Heart left ventricle (tissue), 16 donors: ENCODE measurements around the gene FGFR1OP2. TPM values are rescaled to one million over a fixed set of nuclear protein-coding genes. Genes with fewer than 3 reads are reported as not detected.
A peak's percentile ranks its signal among the peaks of the same experiment; 100 is the strongest.

Experiments used
- ATAC-seq, 4 donors: fragments of 200-7000 bp; cut with Tn5 transposase; one replicate each; pipeline ENCODE4 v1.9.1; 2020 to 2022; ENCODE audit warnings: moderate library complexity in 4 of 4, mild to moderate bottlenecking in 3 of 4, moderate number of reproducible peaks in 1 of 4
- DNase-seq, 5 donors: peaks; one replicate each; pipeline ENCODE4 v3.0.0-alpha.2; 2020
- H3K27ac ChIP-seq, 12 donors: fragments of 200-600 bp; sonication (generic) in 4 of 12; one replicate each; pipeline versions ENCODE4 v1.5.0 to v1.8.0; 2016 to 2022; ENCODE audit warnings: mild to moderate bottlenecking in 2 of 12
- H3K27me3 ChIP-seq, 9 donors: fragments of 200-600 bp; sonication (generic) in 2 of 9; one replicate each; pipeline versions ENCODE4 v1.5.1 to v1.8.0; 2016 to 2022; ENCODE audit warnings: mild to moderate bottlenecking in 3 of 9
- H3K36me3 ChIP-seq, 9 donors: fragments of 200-600 bp; sonication (generic) in 2 of 9; one replicate each; pipeline versions ENCODE4 v1.5.0 to v1.8.0; 2018 to 2022; ENCODE audit warnings: mild to moderate bottlenecking in 2 of 9
- H3K4me1 ChIP-seq, 12 donors: fragments of 200-600 bp; sonication (generic) in 4 of 12; one replicate each; pipeline versions ENCODE4 v1.5.0 to v1.8.0; 2016 to 2022; ENCODE audit warnings: mild to moderate bottlenecking in 3 of 12
- H3K4me3 ChIP-seq, 12 donors: fragments of 200-600 bp; sonication (generic) in 4 of 12; one replicate each; pipeline versions ENCODE4 v1.5.0 to v1.8.0; 2017 to 2022; ENCODE audit warnings: mild to moderate bottlenecking in 9 of 12, moderate library complexity in 4 of 12
- H3K9me3 ChIP-seq, 12 donors: fragments of 200-600 bp; sonication (generic) in 4 of 12; one replicate each; pipeline versions ENCODE4 v1.5.0 to v1.8.0; 2016 to 2022; ENCODE audit warnings: mild to moderate bottlenecking in 1 of 12
- POLR2A ChIP-seq, 2 donors: fragments of 450-650 bp; IDR thresholded peaks; one replicate each; pipeline ENCODE4 v1.6.1; 2017; ENCODE audit warnings: antibody characterized with exemption in 2 of 2, mild to moderate bottlenecking in 2 of 2, moderate library complexity in 2 of 2
- WGBS, 4 donors: extraction: QIAGEN DNeasy Blood & Tissue Kit in 2 of 4; methylation state at CpG; one replicate each; pipeline versions ENCODE4 v1.1.5 to v1.1.7; 2013 to 2018; 5-methylcytosine and 5-hydroxymethylcytosine counted together
- intact Hi-C, 10 donors: fragments of 100-400 bp; cut with DNase I; formaldehyde crosslinking; loops; one replicate each; pipeline versions ENCODE4 v1.11.1 to v1.14.2; 2022
- polyA plus RNA-seq, 2 donors: library from polyadenylated mRNA; stranded (reverse); fragments of 200-250 nt; gene quantifications; one replicate each; pipeline ENCODE4 v1.2.3, GENCODE V29; 2013
- total RNA-seq, 9 donors: library from RNA; depleted of rRNA in 2 of 9; stranded (reverse); fragments of >200 nt in 2 of 9; fragmentation: NEBNext Ultra II Directional in 3 of 9; extraction: Animal tissue kit (Norgen Biotek cat#: 25700) in 3 of 9; gene quantifications; one replicate each; pipeline versions ENCODE4 v1.1.0 to v1.2.4, GENCODE V29; 2016 to 2023
- TF ChIP-seq, protein P1 (sequence below), 12 donors: fragments of 200-600 bp; sonication (generic) in 4 of 12; IDR thresholded peaks; one replicate each; pipeline versions ENCODE4 v1.5.0 to v1.8.0; 2018 to 2022; ENCODE audit warnings: antibody characterized with exemption in 12 of 12, mild to moderate bottlenecking in 5 of 12
- donor health status: ischemic (EF 13 %, LVEDD 7.1; RV severe dilation, severe dysfunction).
- donor health status: healthy with polysubstance abuse.
- donor health status: DM: no; HTN: yes; CAD: no.
- donor health status: DM: no; HTN: no; CAD: no.
- donor health status: ischemic (EF 25% LVEDD 6.9; RV normal size, moderate dysfunction).
- donor health status: ischemic (EF 25% LVEDD 5.7; RV mildly dilated, moderate dysfunction).
- donor health status: healthy.
- donor health status: DM: yes; HTN: yes; CAD: no.
- donor health status: ischemic (EF 35%, LVEDD 5.7; RV mildly dilated, moderate dysfunction).
- donor health status: nonischemic (EF 11% LVEDD 7.7; RV severe dilation, severe dysfunction).
- donor health status: DM: yes; HTN: yes; CAD: no.
- donor health status: PGD.
- donor health status: ischemic (EF 29% LVEDD 5.4; RV normal size, mild dysfunction).
- donor health status: nonischemic (EF 23%, LVEDD 6.1; RV moderate dilation, normal function).

Gene FGFR1OP2
- total and polyA plus RNA-seq, 11 donors = 26.3 to 54.9 (median 30.8) TPM

DNA sequence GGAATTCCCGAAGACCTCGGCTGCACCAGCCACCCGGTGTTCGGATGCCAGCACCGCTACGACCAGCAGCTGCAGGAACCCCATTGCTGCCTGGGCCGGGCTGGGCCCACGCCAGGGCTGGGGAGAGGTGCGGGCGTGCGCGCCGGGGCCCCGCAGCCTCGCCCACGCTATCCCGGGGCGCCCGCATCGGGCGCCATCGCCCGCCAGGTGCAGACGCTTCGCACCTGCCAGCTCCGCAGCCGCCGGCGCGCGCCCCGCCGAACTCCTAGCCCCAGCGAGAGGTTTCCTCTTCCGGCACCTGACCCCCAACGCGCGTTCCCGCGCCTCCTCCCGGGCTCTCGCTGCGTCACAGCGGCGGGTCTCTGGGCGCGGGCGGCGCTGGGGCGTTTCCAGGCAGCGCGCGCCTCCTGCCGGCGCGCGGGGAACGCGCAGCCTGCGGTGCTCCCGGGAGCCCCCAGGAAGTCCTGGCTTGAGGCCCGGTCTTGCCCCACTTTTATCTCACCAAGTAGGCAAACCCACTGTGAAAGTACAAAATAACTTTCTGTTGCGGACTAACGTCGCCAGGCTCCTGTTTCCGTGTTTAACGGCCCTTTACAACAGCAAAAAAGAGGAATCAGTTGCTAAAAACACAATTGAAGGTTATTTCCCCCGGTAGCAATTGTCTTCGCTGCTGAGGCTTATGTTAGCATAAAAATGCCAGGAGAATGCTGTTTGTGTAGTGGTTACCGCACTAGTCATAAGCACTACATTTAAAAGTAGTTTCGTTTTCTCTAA lies 76.0 kb downstream of the FGFR1OP2 start, which contains the start of gene TM7SF3:
TM7SF3 (minus strand) TSS at position 300 of the 774 bp plus-strand sequence; CDS start at position 84, 216 bp downstream.
- intact Hi-C loops = loop anchor here in 9 of 10 donors (1.0 to 10.0 kb wide), 11 partner anchors 75 to 691 kb away; partner anchors contain the start of genes FGFR1OP2 (in 8 of the 9), INTS13 (in 6 of the 9) and STK38L (in 3 of the 9)
- Histone ChIP-seq H3K27ac (peak within 1 kb of the TSS; percentile 77 to 97 (median 91)), H3K4me1 (peaks cover 0 to 56% (median 32%) of the 10 kb centered on the region in 12 donors), H3K27me3 (no peaks in the 10 kb centered on the region), H3K36me3 (peaks cover 0 to 4% (median 0%) of the 10 kb centered on the region in 9 donors), H3K4me3 (peak within 1 kb of the TSS; percentile 61 to 97 (median 86)), H3K9me3 (no peaks in the 10 kb centered on the region)
- ATAC-seq (peak; percentile 86 to 97 (median 96)), DNase-seq (peak; percentile 93 to 97 (median 94))
- 1 to 7% (median 1%) methylated on average over 10 to 71 of the region's 71 CpGs for WGBS, 4 donors
- TF ChIP-seq POLR2A (IDR thresholded peaks at IDR 0.05) = peak in 1 of 2 donors; percentile 79
- TF ChIP-seq, protein P1, sequence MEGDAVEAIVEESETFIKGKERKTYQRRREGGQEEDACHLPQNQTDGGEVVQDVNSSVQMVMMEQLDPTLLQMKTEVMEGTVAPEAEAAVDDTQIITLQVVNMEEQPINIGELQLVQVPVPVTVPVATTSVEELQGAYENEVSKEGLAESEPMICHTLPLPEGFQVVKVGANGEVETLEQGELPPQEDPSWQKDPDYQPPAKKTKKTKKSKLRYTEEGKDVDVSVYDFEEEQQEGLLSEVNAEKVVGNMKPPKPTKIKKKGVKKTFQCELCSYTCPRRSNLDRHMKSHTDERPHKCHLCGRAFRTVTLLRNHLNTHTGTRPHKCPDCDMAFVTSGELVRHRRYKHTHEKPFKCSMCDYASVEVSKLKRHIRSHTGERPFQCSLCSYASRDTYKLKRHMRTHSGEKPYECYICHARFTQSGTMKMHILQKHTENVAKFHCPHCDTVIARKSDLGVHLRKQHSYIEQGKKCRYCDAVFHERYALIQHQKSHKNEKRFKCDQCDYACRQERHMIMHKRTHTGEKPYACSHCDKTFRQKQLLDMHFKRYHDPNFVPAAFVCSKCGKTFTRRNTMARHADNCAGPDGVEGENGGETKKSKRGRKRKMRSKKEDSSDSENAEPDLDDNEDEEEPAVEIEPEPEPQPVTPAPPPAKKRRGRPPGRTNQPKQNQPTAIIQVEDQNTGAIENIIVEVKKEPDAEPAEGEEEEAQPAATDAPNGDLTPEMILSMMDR (IDR thresholded peaks at IDR 0.05) = peak; percentile 93 to 100 (median 97)

- ATAC-seq = peak in 1 of 4 donors; percentile 22
- H3K36me3 ChIP-seq = peaks cover 0 to 4% (median 0%) of the 10 kb centered on the region in 9 donors
- H3K4me3 ChIP-seq = peak overlapping the region; percentile 61 to 97 (median 86)
- DNase-seq = no peak
- intact Hi-C loops = loop anchor here (1.0 to 10.0 kb wide), 12 partner anchors 76 to 690 kb away; partner anchors contain the start of genes FGFR1OP2 (in 8 of the 10), INTS13 (in 6 of the 10) and STK38L (in 3 of the 10)
- H3K27ac ChIP-seq = peak overlapping the region; percentile 77 to 97 (median 91)
- no peaks in the 10 kb centered on the region for H3K27me3 ChIP-seq
- TF ChIP-seq POLR2A (IDR thresholded peaks at IDR 0.05) = no peak
- TF ChIP-seq, protein P1 (IDR thresholded peaks at IDR 0.05) = no peak
- WGBS, 4 donors = 55 to 68% (median 61%) methylated on average over 12 of the region's 12 CpGs
- peaks cover 0 to 51% (median 32%) of the 10 kb centered on the region in 12 donors for H3K4me1 ChIP-seq
- no peaks in the 10 kb centered on the region for H3K9me3 ChIP-seq
These were observed 76.8 kb downstream of the FGFR1OP2 start for GRCh38 chr12:27014859-27015729.

- Histone ChIP-seq H3K27ac (peak overlapping the region in 3 of 12 donors; percentile 88 to 92 (median 91)), H3K4me3 (no peak overlapping the region), H3K9me3 (no peaks in the 10 kb centered on the region), H3K4me1 (peaks cover 0 to 46% (median 32%) of the 10 kb centered on the region in 12 donors), H3K36me3 (no peaks in the 10 kb centered on the region), H3K27me3 (no peaks in the 10 kb centered on the region)
- WGBS, 4 donors = 21 to 38% (median 34%) methylated on average over 2 of the region's 2 CpGs
- no peak for TF ChIP-seq POLR2A (IDR thresholded peaks at IDR 0.05)
- TF ChIP-seq, protein P1 (IDR thresholded peaks at IDR 0.05) = peak in 11 of 12 donors; percentile 16 to 61 (median 37)
- intact Hi-C loops = loop anchor here in 9 of 10 donors (2.0 to 10.0 kb wide), 8 partner anchors 77 to 689 kb away; partner anchors contain the start of genes STK38L (in 3 of the 9) and FGFR1OP2 (in 1 of the 9)
- DNase-seq (no peak), ATAC-seq (no peak)
These were observed 77.4 kb downstream of the FGFR1OP2 start for GRCh38 chr12:27015730-27016076.

Other genes with a start within 250 kb of the FGFR1OP2 start
- gene ITPR2, start 105.3 kb upstream of the FGFR1OP2 start, total RNA-seq = 10 to 100 TPM in 7 of 9 donors, 1 to 10 TPM in 2; 6.1 to 45.6 (median 14.1) TPM
- 1 to 10 TPM; 3.4 to 4.0 TPM for gene ITPR2, start 105.3 kb upstream of the FGFR1OP2 start, polyA plus RNA-seq
- 10 to 100 TPM; 14.1 to 24.1 (median 18.5) TPM for gene INTS13, start 489 bp upstream of the FGFR1OP2 start, total RNA-seq
- gene INTS13, start 489 bp upstream of the FGFR1OP2 start, polyA plus RNA-seq = 10 to 100 TPM; 22.6 to 24.8 TPM
- gene TM7SF3, start 75.9 kb downstream of the FGFR1OP2 start, total RNA-seq = 10 to 100 TPM; 13.8 to 84.0 (median 28.3) TPM
- 10 to 100 TPM in 1 of 2 donors, 1 to 10 TPM in 1; 5.8 to 16.1 TPM for gene TM7SF3, start 75.9 kb downstream of the FGFR1OP2 start, polyA plus RNA-seq
- 10 to 100 TPM; 31.0 to 61.6 (median 52.9) TPM for gene MED21, start 84.1 kb downstream of the FGFR1OP2 start, total RNA-seq
- 10 to 100 TPM; 32.2 to 45.9 TPM for gene MED21, start 84.1 kb downstream of the FGFR1OP2 start, polyA plus RNA-seq
- gene C12orf71, start 144.1 kb downstream of the FGFR1OP2 start, total RNA-seq = not detected
- not detected for gene C12orf71, start 144.1 kb downstream of the FGFR1OP2 start, polyA plus RNA-seq